Activated CD8-positive, alpha-beta memory T cell treated with anti-CD3 and anti-CD28 coated beads for 36 hours (primary cell): ENCODE results near the gene MYL6. TPM values are rescaled to one million over a fixed set of nuclear protein-coding genes. Genes with fewer than 3 reads are reported as not detected.

ENCODE experiments used
- CTCF ChIA-PET: fragments of 350-600 bp; sonication (Branson Sonifier 250); formaldehyde crosslinking; loops from one replicate; lab custom pipeline; 2021; ENCODE audit warnings: antibody characterized with exemption; lab: Charles Lee
- POLR2A ChIA-PET: fragments of 350-600 bp; sonication (Branson Sonifier 250); formaldehyde crosslinking; loops from one replicate; lab custom pipeline; 2021; ENCODE audit warnings: antibody characterized with exemption; lab: Charles Lee
- total RNA-seq, 2 experiments: library from RNA; stranded (reverse); gene quantifications; one replicate each; pipeline ENCODE4 v1.2.3, GENCODE V29; 2021

The MYL6 gene
- total RNA-seq, 2 experiments from 2014 or later = 929 to 938 TPM

DNA sequence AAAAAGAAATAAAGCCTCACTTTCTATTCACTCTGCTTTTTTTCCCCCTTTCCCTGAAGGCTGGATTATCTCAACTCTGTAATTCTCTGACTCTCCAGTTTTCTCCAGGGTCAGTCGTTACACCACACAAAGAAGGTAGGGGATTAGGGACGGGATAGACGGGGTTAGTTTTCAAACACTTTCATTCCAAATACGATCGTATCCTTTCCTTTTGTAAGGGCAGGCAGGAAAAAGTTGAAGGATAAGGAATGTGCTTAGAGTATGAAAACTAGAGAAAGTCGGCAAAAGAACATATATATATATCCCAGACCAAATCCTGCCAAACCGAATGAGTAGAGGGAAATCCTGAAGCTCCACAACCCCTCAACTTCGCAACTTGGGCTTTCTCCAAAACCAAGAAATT is 30.7 kb upstream of the MYL6 start:
- CTCF ChIA-PET = interaction anchor here (1.3 to 3.6 kb wide), 5 partner anchors 9 to 65 kb away, joined by 3 to 27 read pairs (median 9); partner anchors contain the start of genes MYL6, MYL6B, SMARCC2 and ZC3H10

DNA sequence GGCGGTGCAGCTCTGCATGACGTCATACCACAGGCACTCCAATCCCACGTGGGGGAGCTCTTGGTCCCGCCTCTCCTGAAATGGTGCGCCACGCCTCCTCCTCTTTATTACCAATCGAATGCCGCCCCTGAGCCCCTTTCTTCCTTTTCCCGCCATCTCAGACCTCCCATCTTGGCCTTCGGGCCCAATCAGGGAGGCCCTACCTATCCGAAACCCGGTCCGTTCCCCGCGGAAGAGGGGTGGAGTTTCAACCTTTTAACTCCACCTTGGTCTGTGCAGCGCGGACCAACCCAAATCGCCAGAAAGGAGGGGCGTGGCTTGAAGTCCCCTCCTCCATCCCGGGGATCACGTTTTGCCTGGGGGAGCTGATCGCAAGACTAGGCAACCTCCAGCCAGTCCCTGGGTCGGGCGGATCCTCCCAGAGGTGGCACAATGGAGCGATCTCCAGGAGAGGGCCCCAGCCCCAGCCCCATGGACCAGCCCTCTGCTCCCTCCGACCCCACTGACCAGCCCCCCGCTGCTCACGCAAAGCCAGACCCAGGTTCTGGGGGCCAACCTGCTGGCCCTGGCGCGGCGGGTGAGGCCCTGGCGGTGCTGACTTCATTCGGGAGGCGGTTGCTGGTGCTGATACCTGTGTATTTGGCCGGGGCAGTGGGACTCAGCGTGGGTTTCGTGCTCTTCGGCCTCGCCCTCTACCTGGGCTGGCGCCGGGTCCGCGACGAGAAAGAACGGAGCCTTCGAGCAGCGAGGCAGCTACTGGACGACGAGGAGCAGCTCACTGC is 30.1 kb upstream of the MYL6 start, which contains the start of gene ESYT1:
TSS of gene ESYT1 (plus strand) at position 380 of the 782 bp plus-strand sequence. CDS start at position 433, 53 bp downstream.
- ChIA-PET CTCF (interaction anchor here (1.3 to 3.6 kb wide), 5 partner anchors 9 to 65 kb away, joined by 3 to 27 read pairs (median 9); partner anchors contain the start of genes MYL6, MYL6B, SMARCC2 and ZC3H10), POLR2A (interaction anchor here (0.9 to 2.4 kb wide), 6 partner anchors 10 to 62 kb away, joined by 6 to 36 read pairs (median 12); partner anchors contain the start of genes MYL6, PA2G4, RPL41 and SMARCC2)

More for the DNA sequence above, 30.7 kb upstream of the MYL6 start:
- POLR2A ChIA-PET = interaction anchor here (0.9 to 2.4 kb wide), 5 partner anchors 9 to 62 kb away, joined by 6 to 36 read pairs (median 13); partner anchors contain the start of genes MYL6, PA2G4, RPL41 and SMARCC2

DNA sequence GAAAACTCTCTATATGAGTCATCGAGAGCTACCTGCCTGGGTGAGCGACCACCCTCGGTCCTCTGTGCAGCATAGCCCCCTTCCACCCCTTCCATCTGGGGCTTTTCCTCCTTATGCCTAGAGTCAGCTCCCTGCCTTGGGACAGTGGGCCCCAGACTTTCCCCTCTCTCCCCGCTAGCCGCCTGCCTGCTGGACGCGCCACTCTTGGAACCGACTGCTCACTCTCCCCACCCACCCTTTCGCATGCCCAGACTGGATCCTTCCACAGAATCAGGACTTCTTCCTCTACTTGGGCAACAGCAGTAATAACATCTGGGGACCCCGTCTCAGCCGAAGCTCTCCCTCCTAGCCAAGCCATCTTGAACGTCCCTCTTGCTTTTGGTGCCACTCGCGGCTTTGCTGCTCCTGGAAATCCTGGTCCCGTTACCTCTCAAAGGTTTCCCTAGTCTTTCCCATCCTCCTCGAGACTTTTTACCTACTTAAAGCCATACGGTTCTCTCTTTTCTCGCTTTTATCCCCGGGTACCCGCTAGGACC is 29.4 kb upstream of the MYL6 start:
- POLR2A ChIA-PET = interaction anchor here (0.5 to 2.4 kb wide), 6 partner anchors 11 to 206 kb away, joined by 4 to 36 read pairs (median 12); partner anchors contain the start of genes PA2G4, RPL41, SMARCC2 and ZC3H10

DNA sequence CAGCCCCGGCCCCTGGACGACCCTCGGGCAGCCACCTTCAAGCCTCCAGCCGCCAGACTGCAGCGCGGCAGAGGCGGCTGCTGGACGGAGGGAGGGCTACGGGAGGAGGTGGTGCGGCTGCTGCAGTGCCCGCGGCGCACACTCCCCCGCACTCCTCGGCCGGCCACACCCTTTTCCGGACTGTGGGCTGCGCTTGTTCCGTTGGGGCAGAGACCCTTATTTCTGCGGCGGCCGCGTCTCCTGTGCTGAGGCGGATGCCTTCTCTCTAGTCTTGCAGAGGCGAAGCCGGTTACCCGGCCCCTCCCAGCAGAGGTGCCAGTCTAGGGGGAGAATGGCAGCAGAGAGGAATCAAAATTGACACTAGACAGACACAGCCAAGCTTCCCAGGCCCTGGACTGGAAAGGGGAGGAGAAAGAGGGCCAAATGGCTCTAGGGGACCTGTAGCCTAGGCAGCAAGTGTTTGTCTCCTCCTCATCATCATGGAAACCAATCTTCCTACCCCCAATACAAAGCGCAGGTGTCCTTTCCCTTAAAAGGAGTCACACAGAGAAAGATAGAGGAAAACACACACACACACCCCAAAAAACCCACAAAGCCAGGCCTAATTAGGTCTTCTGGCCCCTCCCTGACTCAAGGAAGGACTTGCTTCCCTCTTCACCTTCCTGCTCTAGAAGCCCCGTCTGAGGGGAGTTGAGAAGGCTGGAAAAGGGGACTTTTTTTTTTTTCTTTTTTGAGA is 28.8 kb upstream of the MYL6 start:
- ChIA-PET CTCF (interaction anchor here (1.0 to 3.6 kb wide), 7 partner anchors 10 to 60 kb away, joined by 3 to 27 read pairs (median 3); partner anchors contain the start of genes MYL6B, SMARCC2 and ZC3H10), POLR2A (interaction anchor here (0.5 to 2.4 kb wide), 6 partner anchors 11 to 207 kb away, joined by 4 to 36 read pairs (median 12); partner anchors contain the start of genes PA2G4, RPL41, SMARCC2 and ZC3H10)

More for the DNA sequence above, 29.4 kb upstream of the MYL6 start:
- CTCF ChIA-PET = interaction anchor here (1.1 to 3.6 kb wide), 5 partner anchors 10 to 64 kb away, joined by 3 to 27 read pairs (median 5); partner anchors contain the start of genes MYL6B, SMARCC2 and ZC3H10

DNA sequence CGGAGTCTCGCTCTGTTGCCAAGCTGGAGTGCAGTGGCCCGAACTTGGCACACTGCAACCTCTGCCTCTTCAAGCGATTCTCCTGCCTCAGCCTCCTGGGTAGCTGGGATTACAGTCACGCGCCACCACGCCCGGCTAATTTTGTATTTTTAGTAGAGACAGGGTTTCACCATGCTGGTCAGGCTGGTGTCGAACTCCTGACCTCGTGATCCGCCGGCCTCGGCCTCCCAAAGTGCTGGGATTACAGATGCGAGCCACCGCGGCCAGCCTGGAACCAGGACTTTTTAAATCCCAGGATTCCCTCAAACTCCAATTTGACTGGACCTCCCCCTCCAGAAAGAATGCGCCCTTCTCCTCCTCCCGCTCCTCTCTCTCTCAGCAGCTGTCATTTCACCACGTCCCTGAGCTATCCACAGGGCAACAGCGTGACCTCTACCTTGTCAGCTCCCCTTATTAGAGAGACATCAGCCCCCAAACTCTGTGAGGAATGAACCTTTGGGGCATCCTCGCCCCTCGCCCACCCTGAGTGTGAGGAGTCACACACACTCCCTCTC is 28.1 kb upstream of the MYL6 start:
- POLR2A ChIA-PET = interaction anchor here (0.6 kb wide), 1 partner anchor 27 kb away, joined by 4 read pairs; no protein-coding TSS in a partner anchor
- CTCF ChIA-PET = interaction anchor here (1.0 to 3.3 kb wide), 4 partner anchors 9 to 59 kb away, joined by 3 to 24 read pairs (median 3); partner anchors contain the start of gene SMARCC2

DNA sequence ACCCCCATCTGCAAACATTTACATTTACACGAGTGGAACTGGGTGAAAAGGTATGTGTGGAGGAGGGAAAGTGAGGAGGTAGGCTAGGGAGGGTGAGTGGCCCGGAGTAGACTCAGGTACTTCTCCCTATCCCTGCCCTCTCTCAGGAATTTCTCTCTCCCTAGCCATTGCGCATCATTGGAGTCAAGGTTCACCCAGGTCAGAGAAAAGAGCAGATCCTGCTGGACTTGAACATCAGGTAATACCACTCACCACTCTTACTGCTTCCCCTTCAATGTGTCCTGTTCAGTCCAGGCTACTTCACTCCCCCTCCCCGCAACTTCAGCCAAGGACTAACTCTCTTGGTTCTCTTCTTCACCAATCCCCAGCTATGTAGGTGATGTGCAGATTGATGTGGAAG is 27.3 kb upstream of the MYL6 start:
- POLR2A ChIA-PET = no interaction called here
- CTCF ChIA-PET = interaction anchor here (1.0 to 1.7 kb wide), 2 partner anchors 13 to 20 kb away, joined by 3 to 4 read pairs; no protein-coding TSS in a partner anchor

DNA sequence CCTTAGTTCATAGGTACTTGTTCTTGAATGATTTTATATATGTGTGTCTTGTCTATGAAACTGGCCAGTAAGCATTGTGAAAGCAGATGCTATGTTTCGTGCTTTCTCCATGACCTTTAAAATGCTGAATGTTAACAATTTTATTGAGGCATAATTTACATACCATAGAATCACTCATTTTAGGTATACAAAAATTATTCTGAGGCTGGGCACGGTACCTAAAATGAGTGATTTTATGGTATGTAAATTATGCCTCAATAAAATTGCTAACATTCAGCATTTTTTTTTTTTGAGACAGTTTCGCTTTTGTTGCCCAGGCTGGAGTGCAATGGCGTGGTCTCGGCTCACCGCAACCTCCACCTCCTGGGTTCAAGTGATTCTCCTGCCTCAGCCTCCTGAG is 23.3 kb upstream of the MYL6 start:
- POLR2A ChIA-PET = interaction anchor here (0.6 kb wide), 1 partner anchor 14 kb away, joined by 18 read pairs; no protein-coding TSS in a partner anchor

DNA sequence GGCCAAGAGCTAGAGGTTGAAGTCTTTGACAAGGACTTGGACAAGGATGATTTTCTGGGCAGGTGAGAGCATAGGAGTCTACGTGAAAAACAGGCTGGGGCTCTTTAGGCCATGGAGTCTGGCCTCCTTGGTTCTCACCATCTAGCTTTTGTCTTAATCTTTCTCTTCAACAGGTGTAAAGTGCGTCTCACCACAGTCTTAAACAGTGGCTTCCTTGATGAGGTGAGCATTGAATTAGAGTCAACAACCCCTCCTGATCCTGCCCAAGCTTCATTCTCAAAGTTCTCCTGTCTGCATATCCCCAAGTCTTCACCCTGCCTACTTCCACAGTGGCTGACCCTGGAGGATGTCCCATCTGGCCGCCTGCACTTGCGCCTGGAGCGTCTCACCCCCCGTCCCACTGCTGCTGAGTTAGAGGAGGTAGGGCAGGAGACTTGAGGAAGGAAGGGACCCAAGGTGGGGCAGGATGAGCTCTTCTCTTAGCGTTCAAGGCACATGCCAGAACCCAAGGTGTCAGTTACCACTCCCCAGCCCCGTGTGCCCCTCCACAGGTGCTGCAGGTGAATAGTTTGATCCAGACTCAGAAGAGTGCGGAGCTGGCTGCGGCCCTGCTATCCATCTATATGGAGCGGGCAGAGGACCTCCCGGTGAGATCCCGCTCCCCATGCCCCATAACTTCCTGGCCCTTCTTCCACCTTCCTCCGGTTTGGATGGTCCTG is 20.1 kb upstream of the MYL6 start:
- POLR2A ChIA-PET = no interaction called here

More for the DNA sequence above, 23.3 kb upstream of the MYL6 start:
- CTCF ChIA-PET = no interaction called here

DNA sequence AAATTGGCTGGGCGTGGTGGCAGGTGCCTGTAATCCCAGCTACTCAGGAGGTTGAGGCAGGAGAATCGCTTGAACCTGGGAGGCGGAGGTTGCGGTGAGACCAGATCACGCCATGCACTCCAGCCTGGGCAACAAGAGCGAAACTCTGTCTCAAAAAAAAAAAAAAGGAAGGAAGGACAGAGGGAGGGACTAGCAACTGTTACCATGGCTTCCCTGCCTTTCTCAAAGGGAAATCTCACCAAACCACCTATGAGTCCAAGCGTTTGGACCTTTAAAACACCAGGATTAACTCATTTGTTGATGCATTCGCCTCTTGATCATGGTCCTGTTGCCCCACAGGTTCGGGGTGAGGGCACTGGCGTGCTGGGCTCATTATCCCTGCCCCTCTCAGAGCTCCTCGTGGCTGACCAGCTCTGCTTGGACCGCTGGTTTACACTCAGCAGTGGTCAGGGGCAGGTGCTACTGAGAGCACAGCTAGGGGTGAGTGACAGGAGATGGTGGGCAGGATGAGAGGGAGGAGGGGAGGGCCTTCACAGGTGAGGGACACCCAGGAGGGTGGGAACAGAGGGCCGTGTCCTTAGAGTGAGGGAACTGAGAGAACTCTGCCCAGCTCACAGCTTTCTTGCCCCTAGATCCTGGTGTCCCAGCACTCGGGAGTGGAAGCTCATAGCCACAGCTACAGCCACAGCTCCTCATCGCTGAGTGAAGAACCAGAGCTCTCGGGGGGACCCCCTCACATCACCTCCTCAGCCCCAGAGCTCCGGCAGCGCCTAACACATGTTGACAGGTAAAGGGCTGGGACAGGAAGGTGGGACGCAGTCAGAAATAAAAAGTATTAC is 16.0 kb upstream of the MYL6 start:
- ChIA-PET CTCF (interaction anchor here (0.7 to 1.9 kb wide), 3 partner anchors 13 to 80 kb away, joined by 3 to 5 read pairs (median 3); partner anchors contain the start of gene SMARCC2), POLR2A (interaction anchor here (0.9 kb wide), 1 partner anchor 30 kb away, joined by 3 read pairs; no protein-coding TSS in a partner anchor)

More for the DNA sequence above, 20.1 kb upstream of the MYL6 start:
- CTCF ChIA-PET = interaction anchor here (1.5 to 2.4 kb wide), 2 partner anchors 51 to 52 kb away, joined by 5 to 6 read pairs; partner anchors contain the start of gene SMARCC2

DNA sequence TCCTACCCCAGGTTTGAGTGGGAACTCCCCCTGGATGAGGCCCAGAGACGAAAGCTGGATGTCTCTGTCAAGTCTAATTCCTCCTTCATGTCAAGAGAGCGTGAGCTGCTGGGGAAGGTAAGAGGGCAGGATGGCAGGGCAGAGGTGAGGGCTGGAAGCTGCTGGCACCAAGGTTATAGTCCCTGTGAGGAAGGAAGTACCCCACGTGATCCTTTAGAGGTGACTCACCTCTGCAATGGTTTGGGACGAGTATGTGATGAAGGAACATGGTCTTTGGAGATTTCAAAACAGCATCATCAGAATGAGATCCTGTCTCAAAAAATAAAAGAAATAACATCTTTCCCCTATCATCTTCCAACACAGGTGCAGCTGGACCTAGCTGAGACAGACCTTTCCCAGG is 14.9 kb upstream of the MYL6 start:
- CTCF ChIA-PET = interaction anchor here (0.7 to 1.9 kb wide), 4 partner anchors 12 to 79 kb away, joined by 3 to 5 read pairs (median 4); partner anchors contain the start of gene SMARCC2
- POLR2A ChIA-PET = interaction anchor here (1.1 kb wide), 1 partner anchor 9 kb away, joined by 3 read pairs; the partner anchor contains the start of gene MYL6B

DNA sequence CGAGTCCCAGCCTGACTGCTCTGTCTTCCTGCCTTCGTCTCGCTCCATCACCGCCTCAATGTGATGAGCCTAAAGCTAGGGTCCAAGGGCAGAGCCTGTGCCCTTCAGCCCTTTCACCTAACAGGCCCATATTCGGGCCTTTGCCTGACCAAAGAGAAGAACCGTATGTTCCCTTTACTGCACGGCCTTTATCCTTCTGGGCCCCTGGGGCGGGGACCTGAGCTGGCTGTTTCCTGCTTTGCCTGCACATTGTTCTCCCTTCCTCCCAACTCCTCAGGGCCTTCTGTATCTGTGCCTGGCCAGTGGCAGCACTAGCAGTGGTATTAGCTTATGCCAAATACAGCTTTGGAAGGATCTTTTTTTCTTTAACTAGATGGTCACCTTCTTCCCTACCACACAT is 14.3 kb upstream of the MYL6 start:
- POLR2A ChIA-PET = interaction anchor here (0.8 to 1.1 kb wide), 2 partner anchors 8 to 40 kb away, joined by 3 read pairs; partner anchors contain the start of genes MYL6B and PA2G4
- CTCF ChIA-PET = interaction anchor here (1.0 to 1.5 kb wide), 4 partner anchors 12 to 123 kb away, joined by 3 to 4 read pairs (median 4); partner anchors contain the start of genes COQ10A and SMARCC2

DNA sequence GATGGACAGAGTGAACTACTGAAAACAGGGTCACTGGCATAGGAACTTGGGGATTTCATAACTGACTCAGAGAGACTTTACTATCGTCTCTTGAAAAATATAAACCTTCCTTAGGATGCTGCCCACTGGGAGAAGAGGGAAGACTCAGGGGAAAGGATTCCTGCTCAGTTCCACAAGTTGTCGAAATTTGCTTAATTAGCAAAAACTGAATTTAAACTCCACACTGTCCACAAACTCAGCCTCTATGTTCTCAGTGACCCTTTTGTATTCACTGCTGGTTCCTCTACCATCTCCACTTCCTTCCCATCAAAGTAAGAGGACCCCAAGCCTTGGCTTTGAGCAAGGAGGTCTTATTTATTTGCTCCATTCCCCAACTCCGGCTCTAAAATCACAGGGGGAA is 12.9 kb upstream of the MYL6 start:
- POLR2A ChIA-PET = no interaction called here
- CTCF ChIA-PET = interaction anchor here (1.3 kb wide), 1 partner anchor 122 kb away, joined by 3 read pairs; the partner anchor contains the start of gene COQ10A

DNA sequence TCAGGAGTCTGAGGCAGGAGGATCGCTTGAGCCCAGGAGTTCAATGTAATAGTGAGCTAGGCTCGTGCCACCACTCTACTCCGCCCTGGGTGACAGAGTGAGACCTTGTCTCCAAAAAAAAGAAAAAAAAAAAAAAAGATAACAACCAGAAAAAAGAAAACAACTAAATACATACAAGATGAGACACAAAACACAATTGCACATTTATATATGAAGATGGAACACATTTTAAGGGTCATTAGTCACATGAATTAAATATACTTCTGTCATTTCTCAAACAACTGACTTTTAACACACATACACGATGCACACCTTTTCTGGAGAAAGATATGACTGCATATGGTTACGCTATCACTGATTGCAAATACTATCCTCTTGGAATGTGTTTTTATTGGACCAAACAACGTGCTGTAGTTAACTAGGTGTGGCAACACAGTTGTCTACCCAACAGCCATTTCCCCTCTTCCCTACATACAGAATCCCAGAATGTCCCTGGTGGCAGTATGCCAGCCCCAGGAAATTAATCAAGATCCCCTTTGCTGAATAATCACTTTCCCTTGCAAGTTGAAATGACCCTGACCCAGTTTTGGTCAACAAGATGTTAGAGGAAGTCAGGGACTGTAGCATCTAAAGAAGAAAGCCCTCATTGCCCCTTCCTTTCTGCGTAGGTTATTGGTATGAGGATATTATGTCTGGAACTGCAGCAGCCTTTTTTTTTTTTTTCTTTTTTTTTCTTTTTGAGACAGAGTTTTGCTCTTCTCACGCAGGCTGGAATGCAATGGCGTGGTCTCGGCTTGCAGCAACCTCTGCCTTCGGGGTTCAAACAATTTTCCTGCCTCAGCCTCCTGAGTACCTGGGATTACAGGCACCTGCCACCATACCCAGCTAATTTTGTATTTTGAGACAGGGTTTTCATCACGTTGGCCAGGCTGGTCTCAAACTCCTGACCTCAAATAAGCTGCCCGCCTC is 11.4 kb upstream of the MYL6 start:
- CTCF ChIA-PET = interaction anchor here (1.0 kb wide), 1 partner anchor 43 kb away, joined by 3 read pairs; no protein-coding TSS in a partner anchor
- POLR2A ChIA-PET = no interaction called here

DNA sequence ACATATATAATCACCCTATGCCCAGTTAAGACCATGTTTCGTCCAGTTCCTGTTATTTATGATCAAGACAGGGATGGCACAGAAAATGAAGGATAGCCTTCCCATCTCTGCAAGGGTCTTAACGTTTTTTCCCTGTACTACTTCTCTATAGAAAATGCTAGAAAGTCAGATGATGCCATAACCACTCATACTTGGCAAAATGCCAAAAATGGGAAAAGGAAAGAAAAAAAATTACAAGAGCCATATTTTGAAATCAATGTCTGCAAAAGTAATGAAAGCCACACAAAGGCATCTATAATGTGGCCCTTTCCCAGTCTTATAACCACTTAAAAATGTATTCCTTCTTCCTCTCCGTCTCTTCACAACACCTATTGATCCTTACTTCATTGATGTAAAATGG is 7.6 kb upstream of the MYL6 start:
- ChIA-PET CTCF (interaction anchor here (0.7 to 3.0 kb wide), 6 partner anchors 11 to 33 kb away, joined by 3 to 7 read pairs (median 3); partner anchors contain the start of gene ZC3H10), POLR2A (interaction anchor here (1.4 kb wide), 1 partner anchor 23 kb away, joined by 13 read pairs; the partner anchor contains the start of gene ESYT1)
